ENCODE results near the gene CCDC14.
A peak's percentile ranks its signal among the peaks of the same experiment; 100 is the strongest.
"Not testable (repeated sequence)": the region's sequence is repeated elsewhere in the genome, so short reads cannot be mapped to it uniquely, and the experiment has no call there.

The CCDC14 gene

DNA sequence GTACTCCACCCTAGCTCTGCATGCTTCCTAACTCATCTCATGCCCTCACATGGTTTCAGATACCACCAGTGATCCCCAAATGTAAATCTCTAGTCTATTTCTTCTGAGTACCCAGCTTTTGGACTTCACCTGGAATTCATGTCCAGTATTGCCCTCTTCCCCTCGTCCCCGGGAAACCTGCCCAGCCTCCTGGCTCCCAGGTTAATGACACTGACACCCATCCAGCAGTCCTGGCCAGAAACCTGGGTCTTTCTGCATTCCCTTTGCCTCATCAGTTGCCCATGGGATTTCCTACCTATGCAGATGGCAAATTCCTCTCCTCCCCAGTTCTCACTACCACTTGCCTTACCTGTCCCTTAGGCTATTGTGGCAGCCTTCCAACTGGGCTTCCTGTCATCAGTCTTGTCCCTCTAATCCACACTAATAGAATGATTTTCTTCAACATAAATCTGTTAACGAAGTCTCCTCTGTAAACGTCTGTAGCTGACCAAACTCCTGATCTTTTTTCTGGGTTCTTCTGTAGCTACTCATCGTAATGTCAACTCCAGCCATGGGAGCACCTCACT lies 61.6 kb downstream of the CCDC14 start:
- no peak for DNase-seq
- no peak for ATAC-seq

DNA sequence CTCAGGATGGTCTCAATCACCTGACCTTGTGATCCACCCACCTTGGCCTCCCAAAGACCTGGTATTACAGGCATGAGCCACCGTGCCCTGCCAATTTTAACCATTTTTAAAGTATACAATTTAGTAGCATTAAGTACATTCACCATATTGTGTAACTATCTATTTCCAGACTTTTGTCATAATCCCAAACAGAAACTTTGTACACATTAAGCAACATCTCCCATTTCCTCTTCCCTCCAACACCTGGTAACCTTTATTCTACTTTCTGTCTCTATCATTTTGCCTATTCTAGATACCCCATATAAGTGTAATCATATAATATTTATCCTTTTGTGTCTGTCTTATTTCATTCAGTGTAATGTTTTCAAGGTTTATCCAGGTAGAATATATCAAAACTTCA lies 68.0 kb downstream of the CCDC14 start:
- ATAC-seq: no peak
- no peak for DNase-seq

DNA sequence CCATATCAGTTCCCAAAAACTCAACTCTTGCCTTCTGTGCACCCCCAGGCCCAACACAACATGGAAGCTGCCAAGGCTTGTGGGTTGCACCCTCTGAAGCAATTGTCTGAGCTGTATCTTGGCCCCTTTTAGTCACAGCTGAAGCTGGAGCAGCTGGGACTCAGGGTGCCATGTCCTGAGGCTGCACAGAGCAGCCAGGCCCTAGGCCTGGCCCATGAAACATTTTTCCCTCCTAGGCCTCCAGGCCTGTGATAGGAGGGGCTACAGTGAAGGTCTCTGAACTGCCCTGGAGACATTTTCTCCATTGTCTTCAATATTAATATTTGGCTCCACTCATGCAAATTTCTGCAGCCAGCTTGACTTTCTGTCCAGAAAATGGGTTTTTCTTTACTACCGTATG lies 68.8 kb downstream of the CCDC14 start:
- ATAC-seq (no peak), DNase-seq (no peak)

DNA sequence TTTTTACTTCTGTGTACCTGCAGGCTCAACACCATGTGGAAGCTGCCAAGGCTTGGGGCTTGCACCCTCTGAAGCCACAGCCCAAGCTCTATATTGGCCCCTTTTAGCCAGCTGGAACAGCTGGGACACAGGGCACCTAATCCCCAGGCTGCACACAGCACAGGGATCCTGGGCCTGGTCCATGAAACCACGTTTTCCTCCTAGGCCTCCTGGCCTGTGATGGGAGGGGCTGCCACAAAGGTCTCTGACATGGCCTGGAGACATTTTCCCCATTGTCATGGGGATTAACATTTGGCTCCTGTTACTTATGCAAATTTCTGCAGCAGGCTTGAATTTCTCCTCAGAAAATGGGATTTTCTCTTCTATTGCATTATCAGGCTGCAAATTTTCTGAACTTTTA lies 70.0 kb downstream of the CCDC14 start:
- not testable (repeated sequence) for DNase-seq, ATAC-seq

DNA sequence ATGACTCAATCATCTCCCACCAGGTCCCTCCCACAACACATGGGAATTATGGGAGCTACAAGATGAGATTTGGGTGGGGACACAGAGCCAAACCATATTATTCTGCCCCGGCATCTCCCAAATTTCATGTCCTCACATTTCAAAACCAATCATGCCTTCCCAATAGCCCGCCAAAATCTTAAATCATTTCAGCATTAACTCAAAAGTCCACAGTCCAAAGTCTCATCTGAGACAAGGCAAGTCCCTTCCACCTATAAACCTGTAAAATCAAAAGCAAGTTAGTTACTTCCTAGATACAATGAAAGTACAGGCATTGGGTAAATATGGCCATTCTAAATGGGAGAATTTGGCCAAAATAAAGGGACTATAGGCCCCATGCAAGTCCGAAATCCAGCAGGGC lies 70.9 kb downstream of the CCDC14 start:
- not testable (repeated sequence) for DNase-seq, ATAC-seq

DNA sequence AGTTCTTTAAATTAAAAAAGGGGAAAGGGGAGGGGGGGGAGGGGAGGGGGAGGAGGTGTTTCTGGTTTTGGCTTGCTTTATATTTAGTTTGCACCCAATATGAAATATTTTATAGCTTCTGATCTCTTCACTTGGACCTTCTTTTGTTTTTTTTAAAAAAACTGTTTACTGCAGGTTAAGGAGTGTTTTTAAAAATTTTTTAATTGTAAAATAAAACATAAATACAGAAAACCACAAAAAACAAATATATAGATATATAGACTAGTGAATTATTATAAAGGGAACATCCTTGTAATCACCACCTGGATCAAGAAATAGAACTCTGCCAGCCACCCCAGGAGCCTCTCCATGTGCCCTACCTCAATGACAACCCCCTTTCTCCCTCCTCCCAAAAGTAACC lies 76.0 kb downstream of the CCDC14 start:
- no peak for ATAC-seq
- DNase-seq: no peak

DNA sequence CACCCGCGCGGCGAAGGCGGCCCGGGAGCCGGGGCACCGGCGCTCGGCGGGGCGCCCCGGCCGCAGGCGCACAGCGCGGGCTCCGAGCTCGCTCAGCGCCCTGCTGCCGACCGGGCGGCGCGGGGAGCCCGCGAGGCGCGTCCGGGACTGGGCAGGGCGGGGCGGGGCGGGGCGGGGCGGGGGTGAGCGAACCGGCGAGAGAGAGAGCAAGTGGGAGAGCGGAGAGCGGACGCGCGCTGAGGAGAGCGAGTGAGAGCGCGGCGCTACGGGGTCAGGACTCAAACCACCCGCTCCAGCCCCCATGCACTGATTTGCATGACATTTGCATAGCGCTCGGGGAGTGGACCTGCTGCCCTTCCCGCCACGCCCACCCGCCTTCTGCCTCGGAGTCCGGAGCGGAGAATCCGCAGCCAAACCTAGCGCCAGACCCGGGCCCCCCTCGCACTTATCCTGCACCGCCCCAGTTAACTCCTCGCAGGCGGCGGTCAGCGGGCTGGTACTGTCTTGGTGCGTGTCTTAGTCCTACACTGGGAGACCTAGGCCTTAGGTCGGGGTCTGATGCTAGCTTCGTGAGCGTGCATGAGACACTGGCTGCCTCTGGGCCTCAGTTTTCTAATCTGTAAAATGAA lies 76.7 kb downstream of the CCDC14 start, which contains the start of gene MYLK:
MYLK (minus strand) TSS at position 130 of the 629 bp plus-strand sequence. CDS start 90,491 bp downstream, outside the sequence.
- DNase-seq: peak; percentile 64
- ATAC-seq: peak; percentile 89

DNA sequence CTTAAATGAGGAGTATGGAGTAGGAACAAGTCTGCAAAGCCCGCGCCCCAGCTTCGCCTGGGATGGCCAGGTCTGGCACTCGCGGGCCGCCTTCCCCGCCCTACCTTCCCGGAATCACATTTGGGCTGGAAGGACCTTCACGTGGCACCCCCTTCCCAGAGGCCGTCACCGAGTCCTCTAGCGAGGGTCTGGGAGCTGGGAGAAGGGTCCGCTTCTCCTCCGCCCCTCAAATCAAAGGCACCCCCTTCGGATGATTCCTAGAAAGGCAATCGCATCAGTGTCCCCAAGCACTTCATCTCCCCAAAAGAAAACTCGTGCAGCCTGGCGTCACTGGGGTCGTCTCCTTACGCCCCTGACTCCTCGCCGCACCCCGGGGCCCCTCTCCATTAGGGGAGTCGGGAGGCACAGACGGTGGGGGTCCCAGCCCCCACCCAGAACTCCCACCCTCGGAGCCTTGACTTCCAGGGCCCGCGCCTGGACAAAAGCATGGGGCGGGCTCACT lies 77.3 kb downstream of the CCDC14 start:
- no peak for ATAC-seq
- no peak for DNase-seq

DNA sequence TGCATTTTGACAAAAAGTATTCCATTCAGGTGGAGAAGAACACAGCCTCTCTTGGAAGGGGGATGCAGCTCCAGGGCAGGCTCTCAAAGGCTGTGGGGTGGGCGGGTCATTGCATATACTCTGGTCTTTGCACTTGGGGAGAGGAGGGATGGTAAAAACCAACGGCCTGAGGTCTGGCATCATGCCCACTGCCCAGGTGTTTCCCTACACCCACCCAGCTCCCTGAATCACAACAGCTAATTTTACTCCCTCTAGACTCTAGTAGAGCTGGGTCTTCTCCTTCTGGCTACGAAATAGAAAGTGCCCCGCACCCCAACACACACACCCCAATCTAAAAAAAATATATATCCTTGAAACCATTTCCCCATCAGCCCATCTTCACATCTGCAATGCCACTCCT lies 77.9 kb downstream of the CCDC14 start:
- DNase-seq (no peak), ATAC-seq (no peak)

DNA sequence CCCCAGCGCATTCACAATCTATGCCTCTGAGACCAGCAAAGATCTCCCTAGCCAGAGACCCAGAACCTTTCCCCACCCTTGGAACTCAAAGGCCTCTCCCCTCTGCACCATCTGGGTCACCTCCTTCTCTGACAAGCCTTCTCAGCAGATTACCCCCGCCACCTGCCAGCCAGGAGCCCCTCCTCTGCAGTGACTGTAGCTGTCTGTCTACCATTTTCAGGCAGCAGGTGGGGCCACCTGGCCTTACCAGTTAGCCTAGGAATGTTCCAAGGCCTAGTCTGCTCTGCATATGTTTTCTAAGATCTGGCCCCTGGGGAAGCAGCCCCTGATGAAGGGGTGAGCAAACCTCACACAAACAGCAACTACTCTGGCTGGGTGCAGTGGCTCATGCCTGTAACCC lies 79.3 kb downstream of the CCDC14 start:
- no peak for ATAC-seq
- DNase-seq: no peak

DNA sequence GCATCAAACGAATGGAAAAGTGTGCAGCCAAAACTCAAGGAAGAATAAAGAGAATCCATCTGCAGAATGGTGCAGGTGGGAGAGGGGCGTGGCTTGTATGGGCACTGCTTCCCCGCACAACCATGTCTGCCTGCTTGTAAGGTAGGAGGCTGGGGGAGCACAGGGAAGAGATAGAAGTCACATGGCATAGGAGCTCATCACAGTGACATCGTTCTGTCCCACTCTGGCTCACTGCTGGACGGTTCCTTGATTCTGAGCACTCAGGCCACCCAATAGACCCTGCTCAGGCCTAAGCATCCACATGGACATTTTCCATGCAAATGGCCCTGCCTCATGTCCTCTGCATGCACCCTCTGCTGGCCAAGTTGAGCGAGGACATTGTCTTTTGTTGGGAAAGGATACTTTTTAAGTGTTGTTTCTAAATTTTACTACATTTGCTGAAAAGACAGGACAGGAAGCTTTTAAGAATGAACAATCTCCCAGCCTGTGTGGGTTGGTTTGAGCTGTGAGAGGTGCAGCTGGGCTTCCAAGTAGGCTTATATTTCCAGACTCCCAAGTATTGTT lies 79.9 kb downstream of the CCDC14 start:
- ATAC-seq (no peak), DNase-seq (no peak)

DNA sequence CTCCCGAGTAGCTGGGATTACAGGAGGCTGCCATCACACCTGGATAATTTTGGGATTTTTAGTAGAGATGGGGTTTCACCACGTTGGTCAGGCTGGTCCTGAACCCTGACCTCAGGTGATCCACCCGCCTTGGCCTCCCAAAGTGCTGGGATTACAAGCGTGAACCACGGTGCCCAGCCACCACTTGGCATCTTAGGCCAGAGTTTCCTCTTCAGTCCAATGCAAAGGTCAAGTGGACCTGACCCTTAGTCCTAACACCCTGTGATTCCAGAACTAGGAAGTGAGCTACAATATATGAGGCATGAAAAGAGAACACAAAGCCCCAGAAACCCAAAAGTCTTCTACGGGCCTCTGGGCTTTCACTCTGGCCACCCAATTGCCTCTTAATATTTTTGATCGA lies 82.2 kb downstream of the CCDC14 start:
- ATAC-seq: no peak
- no peak for DNase-seq

DNA sequence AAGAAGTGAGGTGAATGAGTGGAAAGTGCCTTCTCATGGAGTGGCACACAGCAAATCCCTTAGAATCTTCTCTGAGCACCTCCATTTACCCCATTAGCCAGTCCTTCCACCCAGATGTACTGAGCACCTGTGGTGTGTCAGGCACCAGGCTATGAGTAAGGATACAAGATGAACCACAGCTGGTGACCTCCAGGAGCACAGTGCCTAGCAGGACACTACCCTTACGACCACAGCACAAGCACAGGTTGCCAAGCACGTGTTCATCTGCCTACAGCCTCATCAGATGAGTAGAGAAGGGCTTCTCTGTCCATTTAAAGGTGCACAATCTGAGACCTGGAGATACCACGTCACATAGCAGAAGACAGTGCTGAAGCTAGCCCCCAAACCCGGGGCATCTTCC lies 83.1 kb downstream of the CCDC14 start:
- ATAC-seq (peak; percentile 23), DNase-seq (no peak)

DNA sequence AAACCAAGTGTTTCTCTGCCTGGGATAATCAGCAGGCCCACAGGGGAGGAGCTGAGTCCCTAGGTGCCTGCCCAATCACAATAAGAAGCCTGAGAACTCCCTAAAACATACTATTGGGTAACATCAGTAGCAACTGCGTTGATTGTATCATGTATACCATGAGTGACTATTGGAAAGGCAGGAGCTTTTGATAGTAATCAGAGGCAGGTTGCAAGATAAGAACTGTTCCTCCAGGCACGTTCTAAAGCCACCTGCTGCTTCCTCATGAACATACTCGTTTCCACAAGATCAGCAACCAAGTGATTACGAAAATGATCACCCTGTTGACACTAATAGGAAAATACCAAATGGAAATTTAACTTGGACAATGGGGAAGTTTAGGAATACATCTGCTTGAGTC lies 83.6 kb downstream of the CCDC14 start:
- no peak for ATAC-seq
- no peak for DNase-seq

DNA sequence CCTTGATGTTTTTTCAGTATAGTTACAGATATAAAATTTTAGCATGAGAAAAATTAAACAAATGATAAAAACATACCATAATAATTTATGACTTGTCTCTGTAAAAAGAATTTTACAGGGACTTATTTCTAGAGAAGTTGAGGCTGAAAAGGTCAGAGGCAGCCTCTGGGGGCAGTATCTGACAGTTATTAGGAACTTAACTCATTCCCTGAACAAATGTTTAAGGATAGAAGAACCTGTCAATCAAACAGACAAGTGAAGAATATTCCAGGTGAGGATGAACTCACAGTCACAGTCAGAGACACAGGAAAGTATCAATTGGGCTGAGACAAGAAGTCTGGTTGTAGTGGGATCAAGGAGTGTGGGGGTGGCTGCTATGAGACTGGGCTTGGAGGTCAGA lies 84.2 kb downstream of the CCDC14 start:
- DNase-seq (no peak), ATAC-seq (no peak)

DNA sequence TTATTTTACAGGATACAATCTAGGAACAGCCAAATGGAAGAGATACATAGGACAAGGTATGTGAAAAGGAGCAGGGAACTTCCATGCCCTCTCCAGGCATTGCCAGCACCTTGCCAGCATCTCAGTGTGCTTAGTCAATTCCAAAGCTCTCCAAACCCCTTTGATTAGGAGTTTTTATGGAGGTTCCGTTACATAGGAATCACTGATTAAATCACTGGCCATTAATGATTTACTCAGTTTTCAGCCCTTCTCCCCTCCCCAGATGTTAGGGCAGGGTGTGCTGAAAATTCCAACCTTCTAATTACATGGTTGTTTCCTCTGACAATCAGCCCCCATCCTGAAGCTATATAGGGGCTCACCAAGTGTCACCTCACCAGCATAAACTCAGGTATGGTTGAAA lies 88.4 kb downstream of the CCDC14 start:
- DNase-seq: no peak
- ATAC-seq: no peak

DNA sequence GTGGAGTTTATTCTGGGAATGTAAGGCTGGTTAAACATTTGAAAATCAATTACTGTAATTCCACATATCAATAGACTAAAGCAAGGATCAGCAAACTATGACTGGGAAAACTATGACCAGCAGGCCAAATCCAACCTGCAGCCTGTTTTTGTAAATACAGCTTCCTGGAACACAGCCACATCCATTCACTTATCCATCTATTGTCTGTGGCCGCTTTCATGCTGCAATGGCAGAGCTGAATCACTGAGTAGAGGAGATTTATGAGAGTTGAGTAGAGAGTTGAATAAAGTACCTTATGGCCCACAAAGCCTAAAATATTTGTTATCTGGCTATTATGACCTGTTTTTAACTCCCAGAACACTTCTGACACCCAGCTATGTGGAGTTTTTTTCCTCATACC lies 89.1 kb downstream of the CCDC14 start:
- ATAC-seq (no peak), DNase-seq (no peak)

DNA sequence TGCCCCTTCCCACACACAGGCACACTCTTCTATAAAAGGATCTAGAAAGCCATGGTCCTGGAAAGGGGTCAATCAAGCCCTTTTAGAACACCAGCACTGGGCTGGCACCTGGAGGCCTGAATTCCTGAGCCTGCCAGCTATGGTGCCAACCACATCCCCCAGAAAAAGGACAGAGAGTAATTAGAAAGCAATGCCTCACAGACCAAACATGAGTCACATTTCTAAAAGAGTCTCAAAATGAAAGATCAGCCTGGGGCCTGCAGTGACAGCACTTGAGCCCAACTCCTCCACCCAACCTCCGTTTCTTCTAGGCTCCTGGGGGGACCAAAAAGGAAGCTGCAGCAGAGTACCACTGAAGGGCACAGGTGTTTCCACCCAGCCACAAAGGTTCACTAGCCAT lies 91.0 kb downstream of the CCDC14 start:
- ATAC-seq: no peak
- no peak for DNase-seq

DNA sequence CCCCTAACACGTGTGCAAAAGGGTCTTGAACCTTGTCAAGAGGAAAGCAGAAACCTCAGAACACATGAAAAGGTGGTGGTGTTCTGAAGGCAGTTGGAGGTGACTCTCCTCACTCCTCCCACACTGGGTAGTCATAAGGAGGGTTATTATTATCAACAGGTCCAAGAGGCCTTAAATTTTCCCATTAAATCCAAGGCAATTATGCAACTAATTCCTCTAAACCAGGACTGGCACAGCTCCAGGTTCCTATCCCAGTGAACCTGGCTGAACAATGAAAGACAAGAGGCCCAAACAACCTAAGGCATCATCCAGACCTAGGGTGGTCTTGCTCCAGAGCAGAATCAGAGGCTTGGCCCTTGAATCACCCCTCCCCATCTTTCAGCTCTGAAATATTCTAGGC lies 91.9 kb downstream of the CCDC14 start:
- ATAC-seq: no peak

DNA sequence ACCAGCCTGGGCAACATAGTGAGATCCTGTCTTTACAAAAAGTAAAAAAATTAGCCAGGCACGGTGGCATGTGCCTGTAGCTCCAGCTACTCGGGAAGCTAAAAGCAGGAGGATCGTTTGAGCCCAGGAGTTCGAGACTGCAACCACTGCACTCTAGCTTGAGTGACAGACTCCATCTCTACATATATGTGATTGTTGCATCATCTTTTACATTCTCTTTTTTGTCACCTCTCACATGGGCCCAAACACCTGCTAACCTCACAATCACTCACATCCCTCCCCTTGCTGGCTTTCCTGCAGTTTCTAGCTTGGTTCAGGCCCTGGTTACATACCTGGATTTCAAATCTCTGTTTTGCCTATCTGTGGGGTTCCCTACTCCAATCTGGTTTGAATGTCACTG lies 96.3 kb downstream of the CCDC14 start:
- ATAC-seq (no peak), DNase-seq (no peak)

More for the DNA sequence above, 91.9 kb downstream of the CCDC14 start:
- no peak for DNase-seq

Data from stimulated activated naive CD8-positive, alpha-beta T cell treated with anti-CD3 and anti-CD28 coated beads, Interleukin-15, Interleukin-2, amounts not matched to agents 100 U/mL and 50 U/mL, for 24 hours (primary cell).